Calu3 (cell line): ENCODE data around the gene ASCL2. TPM values are rescaled to one million over a fixed set of nuclear protein-coding genes. Genes with fewer than 3 reads are reported as not detected.

ENCODE experiments used
- BruUV-seq: library from RNA; stranded (reverse); fragments of 400-500 nt; replicated peaks from 2 replicates; lab custom pipeline; 2021; lab: Mats Ljungman, UMichigan
- CTCF ChIA-PET: fragments of 300-600 bp; sonication (Branson Sonifier 250); formaldehyde crosslinking; loops from one replicate; lab custom pipeline; 2022; ENCODE audit warnings: antibody characterized with exemption; lab: Charles Lee
- DNase-seq: peaks from one replicate; pipeline ENCODE4 v3.0.0; 2022
- H3K27ac Mint-ChIP-seq: one replicate; pipeline ENCODE4 v1.8.0; 2022; ENCODE audit warnings: mixed read lengths; ENCODE audit not compliant: unreplicated experiment
- H3K27me3 Mint-ChIP-seq: one replicate; pipeline ENCODE4 v1.8.0; 2022; ENCODE audit warnings: mixed read lengths; ENCODE audit not compliant: unreplicated experiment
- H3K36me3 Mint-ChIP-seq: one replicate; pipeline ENCODE4 v1.8.0; 2022; ENCODE audit warnings: mild to moderate bottlenecking, moderate library complexity, mixed read lengths; ENCODE audit not compliant: insufficient read depth, unreplicated experiment
- H3K4me1 Mint-ChIP-seq: one replicate; pipeline ENCODE4 v1.8.0; 2022; ENCODE audit warnings: mild to moderate bottlenecking, low read depth, mixed read lengths; ENCODE audit not compliant: unreplicated experiment
- H3K4me3 Mint-ChIP-seq: one replicate; pipeline ENCODE4 v1.8.0; 2022; ENCODE audit warnings: mild to moderate bottlenecking, low read depth, moderate library complexity, mixed read lengths; ENCODE audit not compliant: unreplicated experiment
- H3K9me3 Mint-ChIP-seq: one replicate; pipeline ENCODE4 v1.8.0; 2022; ENCODE audit warnings: low read depth, mixed read lengths; ENCODE audit not compliant: unreplicated experiment
- CTCF ChIP-seq: fragments of 200-600 bp; IDR thresholded peaks from one replicate; pipeline ENCODE4 v1.8.0; 2022; ENCODE audit warnings: antibody characterized with exemption; ENCODE audit not compliant: unreplicated experiment
- intact Hi-C: fragments of 100-400 bp; cut with micrococcal nuclease; formaldehyde crosslinking; loops from one replicate; pipeline ENCODE4 v1.10.0; 2022; ENCODE audit not compliant: unreplicated experiment
- total RNA-seq: library from RNA; stranded (reverse); gene quantifications from 2 replicates; pipeline ENCODE4 v1.2.3, GENCODE V29; 2022

Gene ASCL2
- total RNA-seq, 1 experiment from 2014 or later, result not detected

- Mint-ChIP-seq H3K27me3 (peaks cover 97% of the 10 kb centered on the region), H3K36me3 (no peaks in the 10 kb centered on the region), H3K4me3 (no peak overlapping the region), H3K4me1 (no peaks in the 10 kb centered on the region), H3K9me3 (no peaks in the 10 kb centered on the region), H3K27ac (no peak overlapping the region)
- CTCF ChIA-PET, result no interaction called here
- BruUV-seq, result no TSS peak
- intact Hi-C loops, result no loop called here
- TF ChIP-seq CTCF, result no peak
- no peak for DNase-seq
Observed at GRCh38 chr11:2275334-2276279, 5.2 kb upstream of the ASCL2 start.

- no peaks in the 10 kb centered on the region for H3K9me3 Mint-ChIP-seq
- TF ChIP-seq CTCF, result no peak
- BruUV-seq, result no TSS peak
- no peaks in the 10 kb centered on the region for H3K36me3 Mint-ChIP-seq
- H3K27me3 Mint-ChIP-seq, result peaks cover 85% of the 10 kb centered on the region
- no peak for DNase-seq
- intact Hi-C loops, result no loop called here
- CTCF ChIA-PET, result interaction anchor here (0.6 kb wide), 1 partner anchor 186 kb away, joined by 3 read pairs; no protein-coding TSS in a partner anchor
- H3K4me3 Mint-ChIP-seq, result no peak overlapping the region
- no peaks in the 10 kb centered on the region for H3K4me1 Mint-ChIP-seq
- no peak overlapping the region for H3K27ac Mint-ChIP-seq
Observed at GRCh38 chr11:2273771-2274170, 3.4 kb upstream of the ASCL2 start.

- intact Hi-C loops, result no loop called here
- Mint-ChIP-seq H3K4me1 (no peaks in the 10 kb centered on the region), H3K27ac (no peak overlapping the region), H3K9me3 (no peaks in the 10 kb centered on the region), H3K36me3 (no peaks in the 10 kb centered on the region), H3K27me3 (peaks cover 85% of the 10 kb centered on the region), H3K4me3 (no peak overlapping the region)
- BruUV-seq, result no TSS peak
- TF ChIP-seq CTCF, result no peak
- DNase-seq, result no peak
- CTCF ChIA-PET, result interaction anchor here (0.6 kb wide), 1 partner anchor 187 kb away, joined by 3 read pairs; no protein-coding TSS in a partner anchor
Observed at GRCh38 chr11:2273311-2273710, 2.9 kb upstream of the ASCL2 start.

GRCh38 chr11:2272946-2273280 is 2.5 kb upstream of the ASCL2 start:
- Mint-ChIP-seq H3K4me3 (no peak overlapping the region), H3K27me3 (peaks cover 85% of the 10 kb centered on the region), H3K9me3 (no peaks in the 10 kb centered on the region), H3K36me3 (no peaks in the 10 kb centered on the region), H3K27ac (no peak overlapping the region), H3K4me1 (no peaks in the 10 kb centered on the region)
- DNase-seq, result no peak
- intact Hi-C loops, result no loop called here
- no peak for TF ChIP-seq CTCF
- no TSS peak for BruUV-seq
- CTCF ChIA-PET, result interaction anchor here (0.6 kb wide), 1 partner anchor 187 kb away, joined by 3 read pairs; no protein-coding TSS in a partner anchor
